ENCODE results near the gene CLRN1. TPM values are rescaled to one million over a fixed set of nuclear protein-coding genes. Genes with fewer than 3 reads are reported as not detected.

The CLRN1 gene
- total RNA-seq, 1 experiment from 2014 or later = not detected

GRCh38 chr3:150965436-150965835 lies 7.1 kb downstream of the CLRN1 start:
- Histone ChIP-seq H3K27me3 (ENCODE audit: insufficient read depth, low read depth) (no peaks in the 10 kb centered on the region), H3K4me3 (no peak overlapping the region), H3K36me3 (ENCODE audit: low read depth) (no peaks in the 10 kb centered on the region), H3K9me2 (ENCODE audit: insufficient read depth) (no peaks in the 10 kb centered on the region), H3K4me1 (replicated peaks; ENCODE audit: insufficient read depth) (peaks cover 2% of the 10 kb centered on the region), H4K20me1 (ENCODE audit: insufficient read depth) (no peaks in the 10 kb centered on the region), H2AFZ (no peak overlapping the region), H3K9me3 (ENCODE audit: insufficient read depth, low read depth) (no peaks in the 10 kb centered on the region), H3K4me2 (no peak overlapping the region), H3K79me2 (ENCODE audit: low read depth) (no peaks in the 10 kb centered on the region), H3F3A (ENCODE audit: insufficient read depth, low read depth) (no peaks in the 10 kb centered on the region), H3K27ac (no peak overlapping the region)
- no TSS peak for BruUV-seq (replicated peaks)
- intact Hi-C loops (cut with micrococcal nuclease; ENCODE audit: unreplicated experiment) = no loop called here
- CTCF ChIA-PET = no interaction called here
- DNase-seq = no peak
- TF ChIP-seq CTCF (conservative IDR thresholded peaks at IDR 0.05) (no peak), EZH2 (IDR thresholded peaks at IDR 0.05; ENCODE audit: low read depth) (no peak)
- POLR2A ChIA-PET (ENCODE audit: unreplicated experiment) = no interaction called here

- ChIA-PET CTCF (no interaction called here), POLR2A (ENCODE audit: unreplicated experiment) (no interaction called here)
- intact Hi-C loops (cut with micrococcal nuclease; ENCODE audit: unreplicated experiment) = no loop called here
- H3K9me3 ChIP-seq (ENCODE audit: insufficient read depth, low read depth) = no peaks in the 10 kb centered on the region
- no peaks in the 10 kb centered on the region for H3K4me1 ChIP-seq (replicated peaks; ENCODE audit: insufficient read depth)
- no peak overlapping the region for H3K27ac ChIP-seq
- H3F3A ChIP-seq (ENCODE audit: insufficient read depth, low read depth) = no peaks in the 10 kb centered on the region
- no peak for TF ChIP-seq CTCF (conservative IDR thresholded peaks at IDR 0.05)
- TF ChIP-seq EZH2 (IDR thresholded peaks at IDR 0.05; ENCODE audit: low read depth) = no peak
- H3K4me2 ChIP-seq = no peak overlapping the region
- H3K9me2 ChIP-seq (ENCODE audit: insufficient read depth) = no peaks in the 10 kb centered on the region
- BruUV-seq (replicated peaks) = no TSS peak
- no peaks in the 10 kb centered on the region for H3K79me2 ChIP-seq (ENCODE audit: low read depth)
- no peaks in the 10 kb centered on the region for H4K20me1 ChIP-seq (ENCODE audit: insufficient read depth)
- H3K36me3 ChIP-seq (ENCODE audit: low read depth) = no peaks in the 10 kb centered on the region
- DNase-seq = no peak
- no peaks in the 10 kb centered on the region for H3K27me3 ChIP-seq (ENCODE audit: insufficient read depth, low read depth)
- H3K4me3 ChIP-seq = no peak overlapping the region
- H2AFZ ChIP-seq = no peak overlapping the region
These were observed 10.6 kb downstream of the CLRN1 start for GRCh38 chr3:150961949-150962348.

- Histone ChIP-seq H3F3A (ENCODE audit: insufficient read depth, low read depth) (no peaks in the 10 kb centered on the region), H4K20me1 (ENCODE audit: insufficient read depth) (no peaks in the 10 kb centered on the region), H3K9me3 (ENCODE audit: insufficient read depth, low read depth) (no peaks in the 10 kb centered on the region), H3K9me2 (ENCODE audit: insufficient read depth) (no peaks in the 10 kb centered on the region), H3K4me2 (no peak overlapping the region), H3K36me3 (ENCODE audit: low read depth) (no peaks in the 10 kb centered on the region), H3K4me3 (no peak overlapping the region), H3K4me1 (replicated peaks; ENCODE audit: insufficient read depth) (no peaks in the 10 kb centered on the region), H3K27ac (no peak overlapping the region), H2AFZ (no peak overlapping the region), H3K27me3 (ENCODE audit: insufficient read depth, low read depth) (no peaks in the 10 kb centered on the region), H3K79me2 (ENCODE audit: low read depth) (no peaks in the 10 kb centered on the region)
- POLR2A ChIA-PET (ENCODE audit: unreplicated experiment) = interaction anchor here (0.6 kb wide), 1 partner anchor 1429 kb away, joined by 7 read pairs; no protein-coding TSS in a partner anchor
- BruUV-seq (replicated peaks) = no TSS peak
- no peak for DNase-seq
- intact Hi-C loops (cut with micrococcal nuclease; ENCODE audit: unreplicated experiment) = no loop called here
- TF ChIP-seq CTCF (conservative IDR thresholded peaks at IDR 0.05) = no peak
- TF ChIP-seq EZH2 (IDR thresholded peaks at IDR 0.05; ENCODE audit: low read depth) = no peak
- CTCF ChIA-PET = no interaction called here
These were observed 11.5 kb downstream of the CLRN1 start for GRCh38 chr3:150960708-150961684.

Data from PC-9 (cell line).